GM19395 (cell line): Measurements from ENCODE around the gene OLA1.
A peak's percentile ranks its signal among the peaks of the same experiment; 100 is the strongest.

Source experiments
- ATAC-seq: cut with Tn5 transposase; IDR thresholded peaks from one replicate; pipeline ENCODE4 v1.9.1; 2021; ENCODE audit warnings: mild to moderate bottlenecking, moderate library complexity; ENCODE audit not compliant: unreplicated experiment

OLA1 gene

GRCh38 chr2:174122185-174122584 lies 126.1 kb downstream of the OLA1 start:
- ATAC-seq: no peak

- ATAC-seq: no peak
These were observed 126.7 kb downstream of the OLA1 start for GRCh38 chr2:174121612-174122011.

GRCh38 chr2:174121175-174121574 lies 127.2 kb downstream of the OLA1 start:
- no peak for ATAC-seq

- no peak for ATAC-seq
These were observed 128.0 kb downstream of the OLA1 start for GRCh38 chr2:174120346-174120745.

- ATAC-seq: no peak
These were observed 130.1 kb downstream of the OLA1 start for GRCh38 chr2:174117951-174118930.

- ATAC-seq: no peak
These were observed 136.3 kb downstream of the OLA1 start for GRCh38 chr2:174112073-174112472.

GRCh38 chr2:174108579-174108978 lies 139.8 kb downstream of the OLA1 start:
- no peak for ATAC-seq

GRCh38 chr2:174106736-174107135 lies 141.6 kb downstream of the OLA1 start:
- ATAC-seq: no peak

- ATAC-seq: no peak
These were observed 153.8 kb downstream of the OLA1 start for GRCh38 chr2:174094542-174094941.

GRCh38 chr2:174090476-174090875 lies 157.9 kb downstream of the OLA1 start:
- ATAC-seq: no peak

GRCh38 chr2:174088706-174089460 lies 159.4 kb downstream of the OLA1 start:
- ATAC-seq: no peak

GRCh38 chr2:174086708-174087107 lies 161.6 kb downstream of the OLA1 start:
- peak; percentile 96 for ATAC-seq

- no peak for ATAC-seq
These were observed 162.6 kb downstream of the OLA1 start for GRCh38 chr2:174085781-174086180.

- ATAC-seq: no peak
These were observed 164.4 kb downstream of the OLA1 start for GRCh38 chr2:174083843-174084458.

GRCh38 chr2:174080672-174081121 lies 167.6 kb downstream of the OLA1 start:
- ATAC-seq: no peak

- ATAC-seq: no peak
These were observed 170.1 kb downstream of the OLA1 start for GRCh38 chr2:174078275-174078674.

GRCh38 chr2:174076975-174077374 lies 171.4 kb downstream of the OLA1 start:
- no peak for ATAC-seq

GRCh38 chr2:174076040-174076439 lies 172.3 kb downstream of the OLA1 start:
- no peak for ATAC-seq

GRCh38 chr2:174074831-174075230 lies 173.5 kb downstream of the OLA1 start:
- no peak for ATAC-seq

- ATAC-seq: no peak
These were observed 175.5 kb downstream of the OLA1 start for GRCh38 chr2:174072857-174073256.

- no peak for ATAC-seq
These were observed 176.3 kb downstream of the OLA1 start for GRCh38 chr2:174072069-174072468.
